Astrocyte (in vitro differentiated cells and primary cell): ENCODE results near the gene TNFSF10.

Experiments
- EZH2 ChIP-seq: IDR thresholded peaks from 2 replicates; pipeline ENCODE4 v1.6.1; 2012; ENCODE audit warnings: mild to moderate bottlenecking, low read length, inconsistent platforms; ENCODE audit not compliant: insufficient read depth
- TF ChIP-seq, protein P1 (sequence below): IDR thresholded peaks from 2 replicates; pipeline ENCODE4 v1.5.1; 2011; ENCODE audit warnings: low read depth, mild to moderate bottlenecking, inconsistent platforms, low read length, moderate library complexity; ENCODE audit not compliant: insufficient read depth

- TF ChIP-seq, protein P1, sequence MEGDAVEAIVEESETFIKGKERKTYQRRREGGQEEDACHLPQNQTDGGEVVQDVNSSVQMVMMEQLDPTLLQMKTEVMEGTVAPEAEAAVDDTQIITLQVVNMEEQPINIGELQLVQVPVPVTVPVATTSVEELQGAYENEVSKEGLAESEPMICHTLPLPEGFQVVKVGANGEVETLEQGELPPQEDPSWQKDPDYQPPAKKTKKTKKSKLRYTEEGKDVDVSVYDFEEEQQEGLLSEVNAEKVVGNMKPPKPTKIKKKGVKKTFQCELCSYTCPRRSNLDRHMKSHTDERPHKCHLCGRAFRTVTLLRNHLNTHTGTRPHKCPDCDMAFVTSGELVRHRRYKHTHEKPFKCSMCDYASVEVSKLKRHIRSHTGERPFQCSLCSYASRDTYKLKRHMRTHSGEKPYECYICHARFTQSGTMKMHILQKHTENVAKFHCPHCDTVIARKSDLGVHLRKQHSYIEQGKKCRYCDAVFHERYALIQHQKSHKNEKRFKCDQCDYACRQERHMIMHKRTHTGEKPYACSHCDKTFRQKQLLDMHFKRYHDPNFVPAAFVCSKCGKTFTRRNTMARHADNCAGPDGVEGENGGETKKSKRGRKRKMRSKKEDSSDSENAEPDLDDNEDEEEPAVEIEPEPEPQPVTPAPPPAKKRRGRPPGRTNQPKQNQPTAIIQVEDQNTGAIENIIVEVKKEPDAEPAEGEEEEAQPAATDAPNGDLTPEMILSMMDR: no peak
- TF ChIP-seq EZH2: no peak
Measured at GRCh38 chr3:172543884-172544283, 20.7 kb upstream of the TNFSF10 start.
